Kidney tubule cell (primary cell): ENCODE results near the gene RBMS3.
"Not testable (repeated sequence)": the region's sequence is repeated elsewhere in the genome, so short reads cannot be mapped to it uniquely, and the experiment has no call there.

Experiments used
- DNase-seq: peaks from one replicate; pipeline ENCODE4 v3.0.0-alpha.2; 2018; ENCODE audit warnings: low spot score

The RBMS3 gene

DNA sequence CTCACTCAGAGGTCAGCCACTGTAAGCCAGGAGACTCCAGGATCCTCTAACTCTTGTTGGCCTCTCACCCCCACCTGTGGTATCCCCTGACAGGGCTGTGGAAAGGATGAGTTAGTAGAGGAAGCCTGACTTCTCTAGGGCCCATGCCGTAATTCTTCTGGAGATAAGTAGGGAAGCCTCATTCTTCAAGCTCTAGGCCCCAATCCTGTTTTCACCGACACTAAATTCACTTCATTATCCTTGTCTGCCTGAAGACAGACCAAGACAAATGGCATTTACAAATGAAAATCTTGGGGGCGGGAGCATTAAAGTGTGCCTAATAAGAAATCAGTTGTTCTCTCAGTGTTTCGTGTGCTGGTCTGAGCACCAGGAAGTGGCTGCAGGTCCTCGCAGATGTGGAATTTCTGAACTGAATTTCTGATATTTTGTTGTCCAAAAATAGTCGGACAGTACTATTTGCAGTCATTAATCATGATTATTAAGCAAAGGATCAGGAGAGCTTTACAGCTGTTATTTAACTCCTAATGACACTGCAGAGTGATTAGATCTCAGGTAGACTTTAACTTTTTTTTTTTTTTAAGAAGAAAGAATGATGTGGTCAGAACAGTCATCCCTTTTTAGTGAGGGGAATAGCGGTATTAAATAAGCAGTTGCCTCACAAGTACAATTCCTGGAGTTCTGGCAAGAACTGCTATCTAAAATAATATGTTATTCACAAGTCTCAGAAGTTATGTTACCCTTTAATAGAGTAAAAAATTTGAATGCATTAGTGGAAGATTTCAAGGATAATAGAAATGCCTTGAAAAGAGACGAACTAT is 58.4 kb downstream of the RBMS3 start:
- peak; percentile 18 for DNase-seq

DNA sequence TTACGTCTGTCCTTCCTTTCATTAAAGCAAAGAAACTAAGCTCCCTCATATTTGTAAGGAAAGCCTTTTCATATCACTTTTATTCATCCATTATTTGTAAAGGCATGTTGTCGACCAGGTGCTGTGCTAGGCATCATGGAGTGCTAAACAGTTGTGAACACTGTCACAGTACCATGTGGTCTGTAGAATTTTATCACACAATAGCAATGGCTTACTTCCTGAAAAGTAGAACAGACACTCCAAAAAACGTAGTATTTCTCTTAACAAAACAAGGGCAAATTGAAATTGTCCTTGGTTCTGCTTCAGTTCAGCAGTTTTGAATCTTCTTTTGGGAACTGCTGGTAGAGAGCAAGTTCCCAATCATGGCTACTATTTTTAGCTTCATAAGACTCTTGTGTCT is 63.3 kb downstream of the RBMS3 start:
- DNase-seq = no peak

DNA sequence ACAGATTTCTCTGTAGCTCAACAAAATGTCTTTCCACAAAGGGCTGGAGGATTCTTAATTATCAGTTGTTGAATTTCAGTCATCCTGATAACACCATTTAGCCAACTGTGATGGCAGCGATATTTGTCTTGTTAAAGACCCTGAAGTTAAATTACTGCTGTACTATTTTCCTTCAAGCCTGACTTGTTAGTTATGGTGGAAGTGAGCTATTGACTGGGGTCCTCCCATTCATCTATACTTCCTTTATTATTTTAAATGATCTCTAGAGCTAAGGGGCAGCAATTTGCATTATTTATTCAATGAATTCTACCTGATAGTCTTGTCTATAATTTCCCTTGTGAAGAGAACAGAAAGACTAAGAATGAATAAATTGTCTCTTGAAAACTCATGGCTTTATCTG is 64.1 kb downstream of the RBMS3 start:
- DNase-seq = no peak

DNA sequence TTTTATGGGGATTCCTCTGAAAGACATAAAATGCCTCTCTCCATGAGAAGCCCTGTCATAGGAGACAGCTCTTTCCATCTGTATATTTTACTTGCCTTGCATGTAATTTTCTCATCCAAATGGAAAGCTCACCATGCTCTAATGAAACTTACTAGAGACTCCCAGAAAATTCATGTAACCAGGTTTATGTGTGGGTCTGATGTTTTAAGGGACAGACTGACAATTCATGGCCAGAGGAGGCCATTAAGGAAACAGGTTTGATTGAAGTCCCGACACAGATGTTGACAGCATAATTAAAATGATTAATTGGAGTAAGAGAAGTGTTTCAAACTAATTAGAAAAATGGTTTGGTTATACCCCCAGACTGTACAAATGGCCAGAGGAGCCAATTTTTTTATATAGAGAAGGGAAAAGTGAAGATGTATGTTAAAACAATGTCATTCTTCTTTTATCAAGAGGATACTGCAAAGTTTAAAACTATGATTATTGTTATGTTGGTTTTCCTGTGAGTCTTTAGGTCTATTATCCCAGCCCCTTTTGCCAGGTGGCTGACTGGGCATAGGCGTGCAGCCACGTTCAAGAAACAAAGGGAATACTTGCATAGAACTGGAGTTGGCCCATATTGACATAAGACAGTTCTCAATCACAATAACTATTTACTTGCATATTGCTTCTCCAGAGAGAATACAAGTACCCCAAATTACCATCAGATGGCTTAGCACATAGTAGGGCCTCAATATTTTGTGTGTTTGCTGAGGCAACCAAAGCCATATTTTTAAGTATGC is 64.8 kb downstream of the RBMS3 start:
- DNase-seq = no peak

DNA sequence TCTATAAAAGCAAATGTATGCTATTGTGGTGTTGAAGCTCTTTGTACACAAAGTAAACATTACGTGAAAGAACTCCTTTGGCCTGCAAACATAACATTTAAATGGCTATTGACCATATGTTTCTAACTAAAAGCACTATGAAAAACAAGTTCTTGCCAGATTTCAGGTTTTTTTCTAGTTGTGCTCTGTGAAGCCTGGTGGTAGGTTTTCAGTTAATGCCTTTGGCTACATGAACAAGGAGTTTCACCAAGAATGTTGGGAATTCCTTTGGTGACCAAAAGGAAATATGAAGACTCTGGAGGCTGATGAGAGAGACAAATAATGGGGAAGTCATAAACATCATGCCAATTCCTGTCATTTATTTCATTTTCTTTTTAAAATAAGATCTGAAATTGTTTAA is 66.0 kb downstream of the RBMS3 start:
- DNase-seq = peak; percentile 37

DNA sequence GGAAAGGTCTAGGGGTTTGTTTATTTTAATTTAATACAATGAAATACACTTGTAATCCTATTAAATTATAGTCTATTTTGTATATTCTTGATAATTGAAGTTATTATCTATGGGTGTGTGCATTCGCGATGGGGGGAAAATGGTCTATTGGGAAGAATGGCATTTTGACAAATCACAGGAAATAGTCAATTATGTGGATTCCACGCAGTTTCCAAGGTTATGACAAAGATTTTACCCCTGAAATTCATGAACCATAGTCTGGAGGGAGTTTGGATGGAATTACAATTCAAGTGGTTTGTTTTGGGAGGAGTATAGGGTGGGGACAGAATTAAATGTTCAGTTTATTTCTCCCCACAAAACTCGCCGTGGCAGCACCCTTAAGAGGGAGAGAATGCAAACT is 66.5 kb downstream of the RBMS3 start:
- no peak for DNase-seq

DNA sequence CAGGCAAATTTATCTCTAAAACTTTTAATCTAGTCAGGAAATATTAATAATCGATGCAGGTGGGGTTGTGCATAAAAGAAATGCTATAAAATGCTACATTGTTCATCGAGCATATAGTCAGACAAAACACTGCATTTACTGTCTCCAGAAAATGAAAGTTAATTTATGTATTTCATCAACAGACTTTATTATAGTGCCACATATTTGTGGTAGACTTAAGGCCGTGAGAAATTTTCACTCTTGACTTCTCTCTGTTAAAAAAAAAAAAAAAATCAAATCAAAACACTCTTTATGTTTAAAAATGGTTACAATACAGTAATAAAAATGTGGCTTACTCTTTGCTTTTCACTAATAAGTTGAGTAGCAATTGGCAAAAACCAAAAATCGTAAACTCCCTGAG is 67.4 kb downstream of the RBMS3 start:
- no peak for DNase-seq

DNA sequence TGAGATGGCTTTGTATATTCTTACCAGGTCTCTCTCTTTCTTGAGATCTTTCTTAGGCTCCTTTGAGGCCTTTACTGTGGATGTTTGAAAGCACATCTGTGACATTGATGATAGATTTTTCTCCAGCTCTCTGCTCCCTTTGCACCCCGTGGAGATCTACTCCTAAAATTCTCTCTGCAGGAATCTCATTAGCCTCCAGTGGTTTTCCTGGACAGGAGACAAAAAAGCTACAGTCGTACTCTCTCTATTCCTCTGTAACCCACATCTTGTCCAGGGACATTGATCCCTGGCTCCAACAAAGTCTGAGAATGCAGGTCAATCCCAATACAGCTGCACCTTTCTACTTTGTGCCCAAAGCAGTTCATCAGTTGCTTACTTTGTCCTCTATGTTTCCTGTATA is 68.2 kb downstream of the RBMS3 start:
- DNase-seq = no peak

DNA sequence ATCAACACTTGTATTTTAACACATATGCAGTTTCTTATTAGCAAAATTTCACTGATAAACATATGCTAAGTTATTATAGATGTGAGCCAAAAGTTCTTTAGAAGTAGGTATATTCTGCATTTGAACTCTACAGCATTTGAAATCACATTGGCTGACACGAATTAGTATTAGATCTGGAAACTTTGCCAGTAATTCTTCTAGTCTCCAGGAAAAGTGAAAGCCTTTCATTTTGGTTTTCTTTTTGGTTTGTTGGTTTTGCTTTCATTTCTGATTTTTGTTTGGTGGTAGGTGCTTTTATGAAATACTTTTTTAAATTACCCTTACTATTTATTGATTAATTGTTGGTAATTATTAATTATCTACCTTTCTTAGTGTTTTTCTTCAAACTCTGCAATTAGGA is 72.9 kb downstream of the RBMS3 start:
- no peak for DNase-seq

DNA sequence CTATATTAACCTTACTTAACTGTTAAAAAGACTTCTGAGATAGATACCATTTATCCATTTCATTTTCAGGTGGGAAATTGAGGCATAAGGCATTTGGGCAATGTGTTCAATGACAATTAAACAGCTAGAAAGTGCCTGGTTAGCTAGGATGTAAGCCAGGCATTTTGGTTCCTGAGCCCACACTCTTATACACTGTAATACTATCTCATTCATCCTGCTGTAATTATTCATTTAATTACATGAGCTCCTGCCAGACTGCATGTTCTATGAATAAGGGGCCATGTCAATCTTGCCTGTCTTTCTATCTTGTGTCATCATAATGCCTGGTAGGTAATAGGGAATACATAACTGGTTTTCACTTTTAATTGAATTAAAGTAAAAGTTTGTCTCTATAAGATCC is 74.0 kb downstream of the RBMS3 start:
- DNase-seq = no peak

DNA sequence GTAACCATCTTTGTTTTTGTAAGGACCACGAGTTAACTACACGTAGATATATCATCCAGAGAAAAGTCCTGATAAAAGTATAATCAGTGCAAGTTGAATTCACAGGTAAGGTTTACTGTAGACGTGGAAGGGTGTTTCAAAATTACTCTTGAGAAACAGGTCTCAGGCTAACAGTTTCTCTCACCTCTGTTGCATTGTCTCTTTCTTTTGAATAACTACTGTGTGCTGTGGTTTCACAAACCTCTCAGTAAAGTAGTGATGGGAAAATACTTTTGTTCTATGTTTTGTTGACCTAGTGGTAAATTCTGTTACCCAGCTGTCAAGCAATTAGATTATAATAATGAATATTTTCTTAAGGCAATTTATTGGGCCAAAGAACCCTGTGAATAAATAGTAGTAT is 75.2 kb downstream of the RBMS3 start:
- DNase-seq = no peak

DNA sequence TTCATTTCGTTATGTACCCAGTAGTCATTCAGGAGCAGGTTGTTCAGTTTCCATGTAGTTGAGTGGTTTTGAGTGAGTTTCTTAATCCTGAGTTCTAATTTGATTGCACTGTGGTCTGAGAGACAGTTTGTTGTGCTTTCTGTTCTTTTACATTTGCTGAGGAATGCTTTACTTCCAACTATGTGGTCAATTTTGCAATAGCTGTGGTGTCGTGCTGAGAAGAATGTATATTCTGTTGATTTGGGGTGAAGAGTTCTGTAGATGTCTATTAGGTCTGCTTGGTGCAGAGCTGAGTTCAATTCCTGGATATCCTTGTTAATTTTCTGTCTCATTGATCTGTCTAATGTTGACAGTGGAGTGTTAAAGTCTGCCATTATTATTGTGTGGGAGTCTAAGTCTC is 79.4 kb downstream of the RBMS3 start:
- not testable (repeated sequence) for DNase-seq

DNA sequence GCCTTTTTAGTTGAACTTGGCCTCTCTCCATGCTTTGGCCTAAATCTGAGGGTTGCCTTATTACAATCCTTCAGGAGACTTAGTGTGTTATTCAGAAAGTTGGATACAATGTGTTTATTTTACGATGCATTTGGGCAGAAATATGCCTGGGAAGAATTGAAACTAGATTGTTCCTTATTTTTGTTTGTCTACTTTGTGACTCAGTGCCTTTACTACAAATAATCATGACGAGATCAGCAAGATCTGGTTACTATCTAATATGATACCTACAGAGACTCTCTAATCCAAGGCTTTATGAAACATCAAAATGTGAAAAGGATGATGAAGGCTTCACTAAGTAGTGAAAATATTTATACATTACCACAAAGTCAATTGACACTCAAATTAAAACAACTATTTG is 82.2 kb downstream of the RBMS3 start:
- DNase-seq = no peak

DNA sequence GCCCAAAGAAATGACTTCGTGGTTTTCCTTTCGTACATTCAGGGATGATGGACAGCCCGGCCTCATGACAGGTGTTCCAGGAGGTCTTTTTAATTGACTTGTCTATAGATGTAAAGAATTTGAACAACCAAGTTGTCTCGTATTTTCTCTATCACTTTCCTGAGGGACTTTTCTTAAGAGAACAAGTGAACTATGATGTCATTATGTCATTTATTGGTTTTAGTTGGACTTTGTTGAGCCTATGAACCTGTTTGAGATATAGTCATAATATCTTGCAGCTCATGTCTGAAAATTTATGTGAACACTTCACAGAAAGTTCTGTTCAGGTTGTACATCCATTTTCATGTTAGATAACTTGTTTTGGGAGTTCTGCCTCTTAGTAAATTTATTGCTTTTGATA is 89.2 kb downstream of the RBMS3 start:
- no peak for DNase-seq

DNA sequence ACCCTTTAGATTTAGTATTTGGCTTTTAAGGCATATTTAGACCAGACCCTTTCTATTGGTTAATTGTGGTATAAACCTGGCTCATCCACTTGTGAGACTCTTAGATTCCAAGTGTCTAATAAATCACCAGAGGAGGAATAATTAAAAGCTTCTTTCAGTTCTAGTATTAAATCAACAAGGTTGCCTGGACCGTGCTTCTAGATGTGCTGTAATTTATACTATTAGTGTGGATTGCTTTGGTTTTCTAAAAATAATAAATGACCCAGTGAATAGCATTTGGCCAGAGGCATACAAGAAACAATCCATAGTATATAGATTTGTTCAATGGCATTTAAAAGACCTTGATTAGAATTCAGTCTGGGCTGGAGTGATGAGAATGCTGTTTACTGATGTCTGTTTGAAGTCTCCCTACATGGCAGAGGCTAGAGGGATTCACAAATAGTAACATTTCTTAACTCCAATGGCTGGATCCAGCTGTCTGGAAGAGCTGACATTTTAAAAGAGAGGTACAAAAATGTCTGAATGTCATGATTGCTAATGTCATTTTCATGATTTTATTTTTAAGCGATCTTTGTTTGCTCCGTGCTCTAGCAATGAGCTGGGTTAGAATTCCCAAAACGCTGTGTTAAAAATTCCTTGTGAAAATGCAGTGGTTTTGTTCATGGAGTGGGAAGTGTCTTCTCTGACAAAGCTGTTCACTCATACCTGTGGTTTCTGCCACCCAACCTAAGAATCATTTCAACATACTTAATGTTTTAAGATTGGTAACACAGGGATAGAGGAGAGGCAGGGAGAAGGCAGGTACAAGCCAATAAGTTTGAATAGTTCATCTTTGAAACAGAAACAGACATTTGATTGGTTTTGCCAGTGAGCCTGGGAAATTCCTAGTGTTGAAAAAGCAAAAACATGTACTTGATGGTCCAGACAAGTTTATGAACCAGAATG is 89.9 kb downstream of the RBMS3 start:
- peak; percentile 59 for DNase-seq

DNA sequence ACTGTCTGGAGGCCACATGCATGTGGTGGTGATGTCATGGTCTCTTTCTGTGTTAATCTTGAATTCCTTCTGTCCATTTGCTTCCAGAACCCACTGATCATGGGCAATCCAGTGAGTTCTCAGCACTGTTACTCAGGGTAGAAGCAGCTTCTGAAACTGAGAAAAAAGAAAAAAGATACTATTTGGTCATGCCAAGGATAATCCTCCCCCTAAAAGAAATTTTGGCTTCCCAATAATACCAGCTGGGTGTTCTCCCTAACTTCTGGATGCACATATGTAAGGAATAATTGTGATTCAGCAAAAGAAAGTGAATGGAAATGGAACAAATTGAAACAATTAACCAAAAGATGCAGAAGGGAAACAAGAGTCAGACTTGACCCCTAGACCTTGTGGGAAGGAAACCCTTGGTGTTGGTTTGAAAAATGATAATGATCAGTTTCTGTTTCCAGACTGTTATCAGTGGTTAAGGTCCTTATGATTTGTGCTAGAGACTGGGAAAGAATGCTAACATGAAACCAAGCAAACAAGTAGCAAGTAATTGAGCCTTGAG is 92.3 kb downstream of the RBMS3 start:
- no peak for DNase-seq

DNA sequence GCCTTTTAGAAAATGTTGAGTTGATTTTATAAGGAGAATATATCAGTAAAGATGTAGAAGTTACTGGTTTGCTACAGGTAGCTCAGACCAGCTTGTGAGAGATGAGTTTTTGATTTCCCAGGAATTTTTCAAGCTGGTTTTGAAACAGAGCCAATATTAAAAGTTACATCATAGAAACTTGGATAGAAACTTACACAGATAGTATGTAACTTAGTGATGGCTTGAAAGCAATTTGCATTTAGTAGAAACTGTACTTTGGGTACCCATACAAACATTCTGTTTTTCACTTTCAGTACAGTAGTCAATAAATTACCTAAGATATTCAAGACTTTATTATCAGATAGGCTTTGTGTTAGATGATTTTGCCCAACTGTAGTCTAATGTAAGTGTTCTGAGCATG is 93.4 kb downstream of the RBMS3 start:
- DNase-seq = no peak

DNA sequence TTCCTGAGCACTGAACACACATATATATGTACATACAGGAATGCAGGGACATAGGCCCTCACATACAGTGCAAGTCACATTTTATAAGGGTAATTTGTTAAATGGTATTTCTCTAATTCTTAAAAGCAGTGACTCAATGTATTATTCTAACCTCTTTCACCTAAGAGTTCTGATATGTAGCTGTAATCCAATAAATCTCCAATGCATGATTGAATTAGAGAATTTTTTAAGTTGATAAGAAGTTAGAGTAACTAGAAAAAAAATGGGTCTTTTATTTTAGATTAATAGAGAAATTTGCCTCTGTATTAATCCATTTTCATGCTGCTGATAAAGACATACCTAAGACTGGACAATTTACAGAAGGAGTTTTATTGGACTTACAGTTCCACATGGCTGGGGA is 98.2 kb downstream of the RBMS3 start:
- DNase-seq = no peak

DNA sequence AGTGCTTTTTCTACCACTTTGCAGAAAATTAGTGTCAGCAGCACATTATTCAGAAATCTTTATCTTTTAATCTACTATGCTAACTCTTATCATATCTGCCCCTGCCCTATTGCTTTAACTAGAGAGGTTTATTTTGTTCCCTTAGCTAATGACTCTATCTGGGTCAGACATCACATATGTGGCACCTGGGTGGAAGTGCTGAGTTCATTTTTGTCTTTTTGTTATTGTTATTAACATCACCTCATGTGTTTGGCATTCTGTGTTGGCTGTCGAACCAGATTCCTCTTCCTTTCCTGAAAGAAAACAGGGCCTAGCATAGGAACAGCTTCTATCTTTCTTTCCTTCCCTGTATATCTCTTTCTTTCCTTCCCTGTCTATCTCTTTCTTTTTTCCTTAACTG is 100.7 kb downstream of the RBMS3 start:
- peak; percentile 37 for DNase-seq

DNA sequence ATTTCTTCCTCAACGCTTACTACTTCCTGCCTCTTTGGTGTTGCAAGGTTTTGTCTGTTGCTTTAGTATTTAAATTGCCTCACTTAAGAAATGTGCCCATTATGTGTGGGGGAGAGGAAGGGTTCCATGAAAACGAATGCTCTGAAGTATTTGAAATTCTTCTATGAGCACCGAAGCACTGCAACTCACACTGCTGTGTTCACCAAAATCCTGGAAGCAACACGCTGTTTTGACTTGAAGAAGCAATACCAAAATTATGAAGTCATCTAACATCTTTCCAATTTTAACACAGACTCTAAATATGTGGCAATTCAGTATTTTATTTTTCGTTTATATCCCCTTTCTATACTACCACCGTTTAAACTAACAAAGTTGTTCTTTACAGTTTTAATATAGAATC is 101.5 kb downstream of the RBMS3 start:
- no peak for DNase-seq

DNA sequence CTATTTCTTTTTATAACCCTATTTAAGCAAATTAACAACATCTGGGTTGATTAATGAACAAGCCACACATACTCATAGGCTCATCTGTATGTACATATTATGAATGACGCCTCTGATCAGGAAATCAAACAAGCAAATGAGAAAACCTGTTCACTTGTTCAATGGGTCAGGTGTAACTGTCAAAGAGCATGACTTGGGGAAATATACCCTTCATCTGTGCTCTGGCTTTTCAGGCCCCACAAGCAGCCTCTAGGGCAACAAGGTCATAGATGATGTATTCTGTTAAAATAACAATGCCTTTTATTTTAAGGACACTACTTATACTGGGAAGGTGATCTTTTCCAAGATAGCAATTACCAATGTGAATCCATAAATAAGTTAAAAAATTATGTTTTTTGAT is 102.0 kb downstream of the RBMS3 start:
- no peak for DNase-seq

DNA sequence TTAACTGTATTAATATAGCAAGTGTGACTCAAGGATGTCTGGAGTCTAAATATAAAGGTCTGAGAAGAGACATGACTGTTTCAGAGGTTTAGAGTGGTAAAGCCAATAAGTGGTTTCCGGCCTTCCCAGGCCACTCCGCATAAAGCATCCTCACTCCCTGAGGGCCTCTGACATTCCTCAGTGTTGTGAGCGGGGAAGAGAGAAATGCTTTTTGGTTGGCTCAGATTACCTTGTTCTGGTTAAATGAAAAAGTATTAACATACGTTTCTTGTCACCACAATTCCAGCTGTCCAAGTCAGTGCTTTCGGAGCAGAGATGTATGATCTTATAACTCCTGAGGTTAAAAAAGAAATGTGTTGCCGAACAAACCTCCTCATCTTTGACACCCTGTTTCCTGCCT is 103.8 kb downstream of the RBMS3 start:
- peak; percentile 30 for DNase-seq
